ENCODE measurements around the gene MBOAT2. TPM values are rescaled to one million over a fixed set of nuclear protein-coding genes. Genes with fewer than 3 reads are reported as not detected.

Gene MBOAT2
- total and polyA plus RNA-seq, 2 donors (not counting 1 experiment from before 2014, with no cell fraction given): 0.24 to 1.3 TPM

DNA sequence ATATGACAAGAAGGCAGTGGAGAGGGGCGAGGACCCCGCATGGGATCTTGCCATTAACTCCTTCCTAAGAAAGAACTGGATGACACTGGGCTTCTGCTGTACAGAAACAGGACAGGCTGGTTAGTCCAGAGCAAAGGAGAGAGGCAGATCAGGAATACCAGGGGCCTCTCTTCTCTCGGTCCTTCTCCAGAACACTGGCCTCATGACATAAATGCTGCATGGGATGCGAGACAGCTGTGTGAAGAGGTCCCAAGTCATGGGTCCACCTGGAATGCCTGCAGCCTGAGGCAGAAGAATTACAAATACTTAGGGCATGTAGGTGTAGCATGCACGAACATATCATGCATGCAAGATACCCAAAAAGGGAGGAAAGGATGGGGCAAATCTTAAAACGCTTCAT is 9.1 kb downstream of the MBOAT2 start:
- no peak overlapping the region for H3K4me3 Mint-ChIP-seq
- ATAC-seq (ENCODE audit: low read depth): no peak
- Histone ChIP-seq H3K27ac (ENCODE audit: low read length in 2 of 2) (no peak overlapping the region), H3K4me3 (ENCODE audit: control extremely low read depth in 1 of 5, extremely low read depth in 1 of 5, insufficient read depth in 1 of 5, low read depth in 2 of 5, low read length in 4 of 5) (no peak overlapping the region), H3K4me2 (replicated peaks; ENCODE audit: low read depth, low read length, poor library complexity, severe bottlenecking) (no peak overlapping the region), H3K4me1 (ENCODE audit: control insufficient read depth in 2 of 2, insufficient read depth in 2 of 2, low read length in 2 of 2) (no peaks in the 10 kb centered on the region), H3K9me3 (ENCODE audit: control extremely low read depth in 1 of 3, control insufficient read depth in 2 of 3, insufficient read depth in 1 of 3, low read length in 2 of 3) (no peaks in the 10 kb centered on the region), H2AFZ (ENCODE audit: insufficient read depth, low read depth, low read length, poor library complexity, severe bottlenecking) (no peak overlapping the region), H3K79me2 (ENCODE audit: control insufficient read depth, insufficient read depth, low read length) (no peaks in the 10 kb centered on the region), H3K36me3 (replicated peaks in 1 of 2; ENCODE audit: control extremely low read depth in 1 of 2, control insufficient read depth in 1 of 2, extremely low read depth in 1 of 2, insufficient read depth in 2 of 2, low read length in 1 of 2) (no peaks in the 10 kb centered on the region), H3K9ac (ENCODE audit: low read length) (no peak overlapping the region), H4K20me1 (ENCODE audit: control insufficient read depth, insufficient read depth, low read length, poor library complexity, severe bottlenecking) (no peaks in the 10 kb centered on the region), H3K27me3 (replicated peaks in 1 of 4; ENCODE audit: control extremely low read depth in 1 of 4, control insufficient read depth in 3 of 4, insufficient read depth in 4 of 4, low read length in 3 of 4) (no peaks in the 10 kb centered on the region)
- CTCF ChIA-PET: no interaction called here
- no peak for TF ChIP-seq EZH2 (IDR thresholded peaks at IDR 0.05; ENCODE audit: borderline replicate concordance, insufficient read depth, low read depth, low read length, poor library complexity, severe bottlenecking)
- no peak for TF ChIP-seq CTCF (IDR thresholded peaks at IDR 0.05)
- intact Hi-C loops (cut with micrococcal nuclease): no loop called here
- no peaks in the 10 kb centered on the region for H3K9me3 Mint-ChIP-seq (ENCODE audit: insufficient read depth)
- POLR2A ChIA-PET: no interaction called here
- DNase-seq: no peak
- no peaks in the 10 kb centered on the region for H3K27me3 Mint-ChIP-seq
- no peak overlapping the region for H3K27ac Mint-ChIP-seq
- no peaks in the 10 kb centered on the region for H3K4me1 Mint-ChIP-seq
- 90% methylated on average over 6 of the region's 6 CpGs for WGBS (ENCODE audit: insufficient coverage)

- H2AFZ ChIP-seq (ENCODE audit: insufficient read depth, low read depth, low read length, poor library complexity, severe bottlenecking): no peak overlapping the region
- DNase-seq: no peak
- no peaks in the 10 kb centered on the region for H3K36me3 ChIP-seq (replicated peaks in 1 of 2; ENCODE audit: control extremely low read depth in 1 of 2, control insufficient read depth in 1 of 2, extremely low read depth in 1 of 2, insufficient read depth in 2 of 2, low read length in 1 of 2)
- WGBS (ENCODE audit: insufficient coverage): 39% methylated on average over 4 of the region's 7 CpGs
- H3K27ac ChIP-seq (ENCODE audit: low read length in 2 of 2): no peak overlapping the region
- TF ChIP-seq EZH2 (IDR thresholded peaks at IDR 0.05; ENCODE audit: borderline replicate concordance, insufficient read depth, low read depth, low read length, poor library complexity, severe bottlenecking): no peak
- TF ChIP-seq CTCF (IDR thresholded peaks at IDR 0.05): no peak
- ChIA-PET POLR2A (no interaction called here), CTCF (no interaction called here)
- Mint-ChIP-seq H3K9me3 (ENCODE audit: insufficient read depth) (no peaks in the 10 kb centered on the region), H3K27ac (no peak overlapping the region), H3K27me3 (no peaks in the 10 kb centered on the region), H3K4me1 (no peaks in the 10 kb centered on the region), H3K4me3 (no peak overlapping the region)
- no peak overlapping the region for H3K9ac ChIP-seq (ENCODE audit: low read length)
- H3K4me1 ChIP-seq (ENCODE audit: control insufficient read depth in 2 of 2, insufficient read depth in 2 of 2, low read length in 2 of 2): no peaks in the 10 kb centered on the region
- H3K4me2 ChIP-seq (replicated peaks; ENCODE audit: low read depth, low read length, poor library complexity, severe bottlenecking): no peak overlapping the region
- no peaks in the 10 kb centered on the region for H4K20me1 ChIP-seq (ENCODE audit: control insufficient read depth, insufficient read depth, low read length, poor library complexity, severe bottlenecking)
- no peaks in the 10 kb centered on the region for H3K9me3 ChIP-seq (ENCODE audit: control extremely low read depth in 1 of 3, control insufficient read depth in 2 of 3, insufficient read depth in 1 of 3, low read length in 2 of 3)
- H3K27me3 ChIP-seq (replicated peaks in 1 of 4; ENCODE audit: control extremely low read depth in 1 of 4, control insufficient read depth in 3 of 4, insufficient read depth in 4 of 4, low read length in 3 of 4): no peaks in the 10 kb centered on the region
- intact Hi-C loops (cut with micrococcal nuclease): no loop called here
- no peaks in the 10 kb centered on the region for H3K79me2 ChIP-seq (ENCODE audit: control insufficient read depth, insufficient read depth, low read length)
- H3K4me3 ChIP-seq (ENCODE audit: control extremely low read depth in 1 of 5, extremely low read depth in 1 of 5, insufficient read depth in 1 of 5, low read depth in 2 of 5, low read length in 4 of 5): no peak overlapping the region
- no peak for ATAC-seq (ENCODE audit: low read depth)
These were observed 9.6 kb downstream of the MBOAT2 start for GRCh38 chr2:8993902-8994278.

Data from B cell (primary cell).